WTC11 (cell line): ENCODE measurements around the gene PLA2G12A. TPM values are rescaled to one million over a fixed set of nuclear protein-coding genes. Genes with fewer than 3 reads are reported as not detected.

Experiments used
- ATAC-seq: fragments of 200-7000 bp; cut with Tn5 transposase; 2 replicates; pipeline ENCODE4 v1.10.0; 2021; ENCODE audit warnings: mild to moderate bottlenecking, moderate library complexity
- Bru-seq: library from RNA; stranded (reverse); fragments of 400-500 nt; gene quantifications from one replicate; lab custom pipeline; 2021; lab: Mats Ljungman, UMichigan
- CTCF ChIA-PET: fragments of 300-600 bp; sonication (Branson Sonifier 250); formaldehyde crosslinking; loops from one replicate; lab custom pipeline; 2021; ENCODE audit warnings: antibody characterized with exemption; lab: Charles Lee
- POLR2A ChIA-PET: fragments of 350-600 bp; sonication (Branson Sonifier 250); formaldehyde crosslinking; loops from one replicate; lab custom pipeline; 2021; ENCODE audit warnings: antibody characterized with exemption; lab: Charles Lee
- DNase-seq: peaks from one replicate; pipeline ENCODE4 v3.0.0; 2021; ENCODE audit warnings: low spot score
- H3K27ac Mint-ChIP-seq: 2 replicates; pipeline ENCODE4 v1.8.0; 2021; ENCODE audit warnings: mixed read lengths
- H3K27me3 Mint-ChIP-seq: 2 replicates; pipeline ENCODE4 v1.8.0; 2021; ENCODE audit warnings: low read depth, mild to moderate bottlenecking, moderate library complexity, mixed read lengths
- H3K36me3 Mint-ChIP-seq: 2 replicates; pipeline ENCODE4 v1.8.0; 2021; ENCODE audit warnings: mixed read lengths
- H3K4me1 Mint-ChIP-seq: 2 replicates; pipeline ENCODE4 v1.8.0; 2022; ENCODE audit warnings: mixed read lengths
- H3K4me3 Mint-ChIP-seq: 2 replicates; pipeline ENCODE4 v1.8.0; 2021; ENCODE audit warnings: mild to moderate bottlenecking, moderate library complexity, mixed read lengths
- H3K9me3 Mint-ChIP-seq: 2 replicates; pipeline ENCODE4 v1.8.0; 2021; ENCODE audit warnings: mixed read lengths
- AFF4 ChIP-seq: sonication (generic); formaldehyde crosslinking; IDR thresholded peaks from 2 replicates; pipeline ENCODE4 v1.8.1; 2023; ENCODE audit warnings: mild to moderate bottlenecking, missing genetic modification reagents, borderline replicate concordance
- CDX4 ChIP-seq: fragments of 250-450 bp; sonication (Bioruptor Pico); IDR thresholded peaks from 2 replicates; pipeline ENCODE4 v1.9.0; 2021; ENCODE audit warnings: moderate library complexity, mild to moderate bottlenecking, inconsistent platforms, borderline replicate concordance
- CREB1 ChIP-seq: sonication (generic); formaldehyde crosslinking; IDR thresholded peaks from 2 replicates; pipeline ENCODE4 v1.8.0; 2023; ENCODE audit warnings: mild to moderate bottlenecking, missing genetic modification reagents
- CREM ChIP-seq: sonication (generic); formaldehyde crosslinking; IDR thresholded peaks from 2 replicates; pipeline ENCODE4 v1.8.1; 2022; ENCODE audit warnings: mild to moderate bottlenecking, missing genetic modification reagents, moderate library complexity
- E2F1 ChIP-seq: sonication (generic); formaldehyde crosslinking; IDR thresholded peaks from 2 replicates; pipeline ENCODE4 v1.8.0; 2022; ENCODE audit warnings: mild to moderate bottlenecking, missing genetic modification reagents
- ESRRA ChIP-seq: sonication (generic); formaldehyde crosslinking; IDR thresholded peaks from 2 replicates; pipeline ENCODE4 v1.8.1; 2022; ENCODE audit warnings: mild to moderate bottlenecking, missing genetic modification reagents, borderline replicate concordance
- ETV6 ChIP-seq: sonication (generic); formaldehyde crosslinking; IDR thresholded peaks from 2 replicates; pipeline ENCODE4 v1.8.1; 2022; ENCODE audit warnings: mild to moderate bottlenecking, missing genetic modification reagents
- FOXK1 ChIP-seq: sonication (generic); formaldehyde crosslinking; IDR thresholded peaks from 2 replicates; pipeline ENCODE4 v1.8.0; 2022; ENCODE audit warnings: mild to moderate bottlenecking, moderate library complexity, missing genetic modification reagents
- FOXP4 ChIP-seq: sonication (generic); formaldehyde crosslinking; IDR thresholded peaks from 2 replicates; pipeline ENCODE4 v1.8.0; 2022; ENCODE audit warnings: mild to moderate bottlenecking, missing genetic modification reagents
- GABPB1 ChIP-seq: sonication (generic); formaldehyde crosslinking; IDR thresholded peaks from 2 replicates; pipeline ENCODE4 v1.8.1; 2023; ENCODE audit warnings: mild to moderate bottlenecking, missing genetic modification reagents
- GRHL2 ChIP-seq: fragments of 250-450 bp; sonication (Bioruptor Pico); IDR thresholded peaks from 2 replicates; pipeline ENCODE4 v1.8.0; 2022; ENCODE audit warnings: mild to moderate bottlenecking, moderate library complexity; ENCODE audit not compliant: insufficient replicate concordance, severe bottlenecking
- HMGA2 ChIP-seq: fragments of 250-450 bp; sonication (Bioruptor Pico); IDR thresholded peaks from 2 replicates; pipeline ENCODE4 v1.4.0; 2021; ENCODE audit warnings: mild to moderate bottlenecking, moderate library complexity
- KAT7 ChIP-seq: sonication (generic); formaldehyde crosslinking; IDR thresholded peaks from 2 replicates; pipeline ENCODE4 v1.8.1; 2023; ENCODE audit warnings: missing genetic modification reagents, mild to moderate bottlenecking, borderline replicate concordance
- MAX ChIP-seq: sonication (generic); formaldehyde crosslinking; IDR thresholded peaks from 2 replicates; pipeline ENCODE4 v1.8.0; 2022; ENCODE audit warnings: mild to moderate bottlenecking, missing genetic modification reagents
- SMAD3 ChIP-seq: sonication (generic); formaldehyde crosslinking; IDR thresholded peaks from 2 replicates; pipeline ENCODE4 v1.8.0; 2022; ENCODE audit warnings: missing genetic modification reagents, mild to moderate bottlenecking, borderline replicate concordance
- SP1 ChIP-seq: sonication (generic); formaldehyde crosslinking; conservative IDR thresholded peaks from 2 replicates; pipeline ENCODE4 v1.8.1; 2022; ENCODE audit warnings: missing genetic modification reagents
- TEAD1 ChIP-seq: sonication (generic); formaldehyde crosslinking; IDR thresholded peaks from 2 replicates; pipeline ENCODE4 v1.8.0; 2022; ENCODE audit warnings: mild to moderate bottlenecking, missing genetic modification reagents
- TEAD4 ChIP-seq: sonication (generic); formaldehyde crosslinking; IDR thresholded peaks from 2 replicates; pipeline ENCODE4 v1.8.0; 2022; ENCODE audit warnings: mild to moderate bottlenecking, missing genetic modification reagents
- ZBTB21 ChIP-seq: sonication (generic); formaldehyde crosslinking; IDR thresholded peaks from 2 replicates; pipeline ENCODE4 v1.8.1; 2023; ENCODE audit warnings: mild to moderate bottlenecking, missing genetic modification reagents, borderline replicate concordance
- ZMAT4 ChIP-seq: fragments of 250-450 bp; sonication (Bioruptor Pico); IDR thresholded peaks from 2 replicates; pipeline ENCODE4 v1.9.0; 2021; ENCODE audit warnings: mild to moderate bottlenecking
- ZNF219 ChIP-seq: sonication (generic); formaldehyde crosslinking; IDR thresholded peaks from 2 replicates; pipeline ENCODE4 v1.8.0; 2023; ENCODE audit warnings: missing genetic modification reagents, mild to moderate bottlenecking, borderline replicate concordance
- ZNF263 ChIP-seq: sonication (generic); formaldehyde crosslinking; IDR thresholded peaks from 2 replicates; pipeline ENCODE4 v1.8.1; 2022; ENCODE audit warnings: low read depth, mild to moderate bottlenecking, moderate library complexity, missing genetic modification reagents
- ZNF416 ChIP-seq: fragments of 250-450 bp; sonication (Bioruptor Pico); IDR thresholded peaks from 2 replicates; pipeline ENCODE4 v1.9.0; 2021; ENCODE audit warnings: mild to moderate bottlenecking, inconsistent platforms
- long read RNA-seq, 3 experiments: library from RNA in 1 of 3; library from capped mRNA in 1 of 3; library from polyadenylated mRNA in 1 of 3; unstranded in 2 of 3; stranded (forward) in 1 of 3; transcript quantifications; one replicate each; pipeline ENCODE4 v2.0.0, GENCODE V29; 2021
- total RNA-seq: library from RNA; stranded (reverse); gene quantifications from 3 replicates; pipeline ENCODE4 v1.2.3, GENCODE V29; 2021

Gene PLA2G12A
- 47.3 to 53.9 TPM (median 53.0 TPM) in 3 replicates for total RNA-seq
- Bru-seq, nascent RNA: percentile 95 among the genes with signal in this experiment
- long read RNA-seq, experiment 1, full-length matches to known transcripts: 122 of 146 reads
- long read RNA-seq, experiment 1, partial matches to known transcripts: 1 of 146 reads
- long read RNA-seq, experiment 1, other reads (novel, unspliced or antisense): 23 of 146 reads
- long read RNA-seq, experiment 2, full-length matches to known transcripts: 57 of 68 reads
- long read RNA-seq, experiment 2, partial matches to known transcripts: 0 of 68 reads
- long read RNA-seq, experiment 2, other reads (novel, unspliced or antisense): 11 of 68 reads
- long read RNA-seq, experiment 3: 0 reads

GRCh38 chr4:109729718-109730618 lies at the start of gene PLA2G12A:
PLA2G12A (minus strand) TSS chr4:109730070; CDS start chr4:109729809, 261 bp downstream.
- CTCF ChIA-PET: interaction anchor here (0.6 to 1.8 kb wide), 4 partner anchors 28 to 297 kb away, joined by 3 to 4 read pairs (median 4); partner anchors contain the start of gene SEC24B
- ATAC-seq: peak; percentile 85
- H3K4me3 Mint-ChIP-seq: peak within 1 kb of the TSS; percentile 90
- POLR2A ChIA-PET: interaction anchor here (0.6 to 1.0 kb wide), 3 partner anchors 29 to 267 kb away, joined by 3 read pairs; partner anchors contain the start of gene MCUB
- peaks cover 15% of the 10 kb centered on the region for H3K4me1 Mint-ChIP-seq
- peak; percentile 91 for DNase-seq
- no peaks in the 10 kb centered on the region for H3K9me3 Mint-ChIP-seq
- H3K27ac Mint-ChIP-seq: peak within 1 kb of the TSS; percentile 86
- H3K36me3 Mint-ChIP-seq: peaks cover 3% of the 10 kb centered on the region
- no peaks in the 10 kb centered on the region; the same call in 1 of the 2 replicates for H3K27me3 Mint-ChIP-seq
- 0 out of 2 replicates have a peak, but pooled peaks have one; percentile 83 for TF ChIP-seq KAT7 (CRISPR knock-in tag)
- TF ChIP-seq MAX (CRISPR knock-in tag): peak; percentile 69; the same call in 1 of the 2 replicates
- no peak for TF ChIP-seq TEAD1 (CRISPR knock-in tag)
- peak; percentile 55; the same call in 1 of the 2 replicates for TF ChIP-seq SP1 (CRISPR knock-in tag)
- TF ChIP-seq ESRRA: no peak
- TF ChIP-seq CDX4 (CRISPR knock-in tag): no peak
- no peak for TF ChIP-seq SMAD3 (CRISPR knock-in tag)
- TF ChIP-seq ZNF219 (CRISPR knock-in tag): no peak
- no peak for TF ChIP-seq GRHL2 (CRISPR knock-in tag)
- TF ChIP-seq E2F1 (CRISPR knock-in tag): 0 out of 2 replicates have a peak, but pooled peaks have one; percentile 28
- TF ChIP-seq ZMAT4 (CRISPR knock-in tag): no peak
- peak; percentile 12 for TF ChIP-seq ETV6 (CRISPR knock-in tag)
- TF ChIP-seq FOXP4 (CRISPR knock-in tag): peak; percentile 25; the same call in 1 of the 2 replicates
- peak; percentile 71 for TF ChIP-seq GABPB1 (CRISPR knock-in tag)
- TF ChIP-seq ZBTB21 (CRISPR knock-in tag): no peak; the same call in 1 of the 2 replicates
- no peak for TF ChIP-seq HMGA2 (CRISPR knock-in tag)
- TF ChIP-seq CREM: 0 out of 2 replicates have a peak, but pooled peaks have one; percentile 16
- TF ChIP-seq FOXK1 (CRISPR knock-in tag): no peak; the same call in 1 of the 2 replicates
- TF ChIP-seq ZNF263 (CRISPR knock-in tag): peak; percentile 20; the same call in 1 of the 2 replicates
- no peak for TF ChIP-seq TEAD4
- TF ChIP-seq CREB1: no peak
- TF ChIP-seq AFF4 (CRISPR knock-in tag): 0 out of 2 replicates have a peak, but pooled peaks have one; percentile 56
- TF ChIP-seq ZNF416 (CRISPR knock-in tag): 0 out of 2 replicates have a peak, but pooled peaks have one; percentile 39
